ENCODE results near the gene IL25.
"Not testable (repeated sequence)": the region's sequence is repeated elsewhere in the genome, so short reads cannot be mapped to it uniquely, and the experiment has no call there.

The IL25 gene

DNA sequence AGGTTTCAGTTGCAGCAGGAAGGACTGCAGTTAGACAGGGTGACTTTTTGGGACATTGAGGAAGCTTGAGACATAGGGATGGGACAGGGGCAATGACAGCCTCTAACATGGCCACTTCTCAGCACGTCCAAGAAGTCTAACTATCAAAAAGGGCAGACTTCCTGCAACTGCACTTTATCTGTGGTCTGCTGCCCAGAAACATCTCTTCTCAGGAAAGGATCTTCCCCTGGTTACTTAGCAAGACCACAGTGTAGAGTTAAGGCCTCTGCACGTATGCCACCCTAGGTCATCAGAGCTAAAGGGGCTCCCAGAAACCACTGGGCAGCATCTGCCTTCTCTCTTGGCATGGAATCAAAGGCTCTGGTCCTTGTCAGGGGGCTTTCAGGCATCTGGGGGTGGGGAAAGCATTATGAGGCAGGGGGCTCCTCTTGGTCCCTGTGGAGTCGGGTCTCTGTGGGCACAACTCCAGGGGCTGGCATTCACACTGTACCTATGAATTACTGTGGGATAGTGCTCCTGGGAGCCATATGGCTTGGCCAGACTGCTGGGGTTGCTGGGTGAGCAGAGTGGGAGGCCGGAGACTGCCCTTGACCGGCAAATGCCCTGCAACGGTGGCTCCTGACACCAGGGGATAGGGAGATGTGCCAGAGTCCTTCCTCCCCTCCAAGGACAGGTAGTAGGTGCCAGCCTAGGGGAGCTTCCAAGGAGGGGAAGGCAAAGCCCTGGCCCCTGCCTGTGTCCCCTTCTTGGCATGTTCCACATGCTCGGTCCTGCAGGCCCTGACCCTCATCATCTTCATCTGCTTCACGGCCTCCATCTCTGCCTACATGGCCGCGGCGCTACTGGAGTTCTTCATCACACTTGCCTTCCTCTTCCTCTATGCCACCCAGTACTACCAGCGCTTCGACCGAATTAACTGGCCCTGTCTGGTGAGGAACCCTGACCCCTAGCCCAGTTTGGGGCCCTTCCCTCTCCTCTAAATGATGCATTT lies 5.3 kb downstream of the IL25 start:
- Mint-ChIP-seq H3K36me3 (ENCODE audit: low read depth) (no peaks in the 10 kb centered on the region), H3K9me3 (no peaks in the 10 kb centered on the region), H3K4me1 (ENCODE audit: low read depth) (no peaks in the 10 kb centered on the region), H3K27me3 (no peaks in the 10 kb centered on the region), H3K27ac (no peak overlapping the region), H3K4me3 (no peak overlapping the region)

DNA sequence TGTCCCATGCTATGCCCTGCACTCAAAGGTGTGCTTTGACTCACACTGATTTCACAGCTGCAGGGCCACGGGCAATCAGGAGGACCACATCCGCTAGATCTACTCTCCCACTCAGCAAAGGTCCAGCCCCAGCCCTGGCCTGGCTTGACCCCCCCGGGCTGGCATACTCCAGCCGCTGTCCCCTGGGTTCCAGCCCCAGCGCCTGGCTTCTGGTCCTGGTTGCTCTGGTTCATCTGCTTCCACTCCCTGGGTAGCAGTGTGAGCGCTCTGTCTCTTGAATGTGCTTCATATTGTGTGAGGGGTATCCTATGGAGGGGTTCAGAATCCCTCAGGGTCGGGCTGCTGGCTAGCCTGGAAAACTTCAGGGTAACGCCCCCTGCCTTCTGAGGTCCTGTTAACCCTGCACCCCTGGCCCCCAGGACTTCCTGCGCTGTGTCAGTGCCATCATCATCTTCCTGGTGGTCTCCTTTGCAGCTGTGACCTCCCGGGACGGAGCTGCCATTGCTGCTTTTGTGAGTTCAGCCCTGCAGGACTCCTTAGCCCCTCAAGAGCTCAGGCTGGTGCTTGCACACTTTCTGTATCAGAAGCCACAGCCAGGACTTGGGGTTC lies 6.1 kb downstream of the IL25 start:
- Mint-ChIP-seq H3K4me1 (ENCODE audit: low read depth) (no peaks in the 10 kb centered on the region), H3K4me3 (no peak overlapping the region), H3K27me3 (no peaks in the 10 kb centered on the region), H3K36me3 (ENCODE audit: low read depth) (no peaks in the 10 kb centered on the region), H3K9me3 (no peaks in the 10 kb centered on the region), H3K27ac (no peak overlapping the region)

DNA sequence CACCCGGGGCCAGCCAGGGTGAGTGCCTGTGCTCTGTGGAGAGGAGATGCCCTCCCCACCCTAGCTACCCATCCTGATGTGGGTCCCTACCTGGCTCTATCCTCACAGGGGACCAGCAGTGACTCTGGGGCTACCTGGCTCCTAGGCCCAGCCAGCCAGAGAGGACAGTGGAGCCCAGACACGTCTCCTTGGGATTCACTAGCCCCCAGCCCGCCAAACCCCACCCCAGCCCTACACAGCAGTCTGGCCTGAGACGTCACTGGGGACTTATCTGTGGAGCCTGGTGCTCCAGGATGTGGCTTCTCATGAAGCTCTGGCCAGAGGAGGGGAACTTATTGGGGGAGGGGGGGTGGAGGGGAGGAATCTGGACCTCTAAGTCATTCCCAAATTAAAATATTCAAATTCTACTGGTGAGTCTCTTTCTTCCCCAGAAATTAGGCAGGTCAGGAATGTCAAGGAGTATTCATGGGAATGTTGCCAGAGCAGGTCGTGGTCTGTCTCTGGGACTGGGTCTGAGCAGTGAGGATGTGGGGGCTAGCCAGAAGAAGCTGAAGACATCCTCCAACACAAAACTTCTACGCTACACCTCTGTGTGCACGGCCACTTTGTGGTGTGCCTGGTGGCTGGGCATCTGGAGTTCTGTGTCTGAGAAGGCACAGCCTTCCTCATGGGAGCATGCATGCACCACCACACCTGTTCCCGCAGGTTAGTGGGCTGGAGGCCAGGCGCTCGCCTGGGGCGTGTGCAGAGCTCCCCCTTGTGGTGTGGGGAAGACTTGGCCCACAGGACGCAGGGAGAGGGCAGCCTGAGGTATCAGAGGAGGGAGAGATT lies 7.0 kb downstream of the IL25 start:
- Mint-ChIP-seq H3K4me3 (no peak overlapping the region), H3K9me3 (no peaks in the 10 kb centered on the region), H3K27ac (no peak overlapping the region), H3K4me1 (ENCODE audit: low read depth) (no peaks in the 10 kb centered on the region), H3K36me3 (ENCODE audit: low read depth) (no peaks in the 10 kb centered on the region), H3K27me3 (no peaks in the 10 kb centered on the region)

DNA sequence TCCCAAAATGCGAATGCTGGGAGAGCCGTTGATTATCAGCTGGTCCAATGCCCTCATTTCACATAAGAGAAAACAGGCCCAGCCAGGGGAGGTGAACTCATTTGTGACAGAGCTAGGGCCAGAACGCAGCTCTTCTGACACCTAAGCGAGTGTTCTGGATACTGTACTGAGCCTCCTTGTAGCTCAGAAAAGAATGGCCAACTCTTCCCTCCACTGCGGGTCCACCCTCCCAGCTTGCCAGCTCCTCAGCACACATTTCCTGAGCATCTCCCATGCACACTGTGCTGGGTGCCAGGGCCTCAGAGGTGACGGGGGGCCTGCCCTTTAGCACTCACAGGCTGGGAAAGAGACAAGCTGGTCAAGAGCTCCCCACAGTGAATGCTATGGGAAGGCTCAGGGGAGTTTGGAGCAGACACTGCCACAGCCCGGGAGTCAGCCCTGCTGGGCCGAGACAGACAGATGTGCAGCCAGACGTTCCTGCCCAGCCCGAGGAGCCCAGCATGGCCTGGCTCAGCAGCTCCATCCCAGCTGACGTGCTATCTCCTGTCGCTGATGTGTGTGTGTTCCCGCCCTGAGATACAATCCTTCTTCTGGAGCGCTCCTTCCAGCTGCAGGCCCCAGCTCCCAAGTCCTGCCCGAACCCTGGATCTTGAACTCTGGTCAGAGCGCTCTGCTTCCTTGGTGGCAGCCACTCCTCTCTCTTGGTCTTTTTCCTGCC lies 7.7 kb downstream of the IL25 start:
- Mint-ChIP-seq H3K36me3 (ENCODE audit: low read depth) (no peaks in the 10 kb centered on the region), H3K4me3 (no peak overlapping the region), H3K9me3 (no peaks in the 10 kb centered on the region), H3K27ac (no peak overlapping the region), H3K27me3 (no peaks in the 10 kb centered on the region), H3K4me1 (ENCODE audit: low read depth) (no peaks in the 10 kb centered on the region)

DNA sequence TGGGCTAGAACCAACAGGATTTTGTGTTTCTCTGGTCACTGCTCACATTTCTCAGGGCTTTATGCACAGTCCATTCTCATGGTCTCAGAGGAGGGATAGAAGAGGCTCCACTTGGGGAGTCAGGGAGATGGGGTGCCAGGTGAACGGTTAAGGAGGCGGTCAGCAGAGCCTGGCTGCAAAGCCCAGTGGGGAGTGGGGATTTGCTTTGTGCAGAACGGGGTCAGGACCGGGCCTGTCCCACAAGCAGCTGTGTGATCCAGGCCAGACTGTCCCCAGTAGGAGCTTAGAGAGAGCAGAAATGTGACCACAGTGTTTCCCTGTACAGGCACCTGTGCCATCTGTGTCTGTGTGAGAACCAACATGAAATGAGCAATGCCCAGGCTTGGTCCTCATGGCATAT lies 8.4 kb downstream of the IL25 start:
- H3K27me3 Mint-ChIP-seq, result no peaks in the 10 kb centered on the region
- H3K4me3 Mint-ChIP-seq, result no peak overlapping the region
- H3K9me3 Mint-ChIP-seq, result no peaks in the 10 kb centered on the region
- no peaks in the 10 kb centered on the region for H3K36me3 Mint-ChIP-seq (ENCODE audit: low read depth)
- no peak overlapping the region for H3K27ac Mint-ChIP-seq
- H3K4me1 Mint-ChIP-seq (ENCODE audit: low read depth), result no peaks in the 10 kb centered on the region

DNA sequence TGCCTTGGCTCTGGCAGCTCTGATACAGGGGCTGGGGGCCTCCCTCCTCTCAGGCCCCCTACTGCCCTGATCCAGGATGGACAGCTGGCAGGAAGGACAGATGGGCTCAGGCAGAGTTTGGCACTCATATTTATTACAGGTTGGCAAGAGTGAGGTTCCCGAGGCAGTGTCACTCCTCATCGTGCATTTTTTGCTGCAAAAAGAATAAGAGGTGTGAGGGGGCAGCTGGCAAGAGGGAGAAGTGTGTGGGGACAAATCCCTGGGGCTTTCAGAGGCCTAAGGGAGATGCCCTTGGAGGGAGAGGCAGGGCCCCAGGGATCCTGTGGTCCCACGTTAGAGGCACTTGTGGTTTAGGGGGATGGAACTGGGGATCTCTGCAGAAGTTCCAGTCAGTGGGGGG lies 9.3 kb downstream of the IL25 start:
- Mint-ChIP-seq H3K4me3 (no peak overlapping the region), H3K27me3 (no peaks in the 10 kb centered on the region), H3K27ac (no peak overlapping the region), H3K4me1 (ENCODE audit: low read depth) (no peaks in the 10 kb centered on the region), H3K36me3 (ENCODE audit: low read depth) (no peaks in the 10 kb centered on the region), H3K9me3 (no peaks in the 10 kb centered on the region)

DNA sequence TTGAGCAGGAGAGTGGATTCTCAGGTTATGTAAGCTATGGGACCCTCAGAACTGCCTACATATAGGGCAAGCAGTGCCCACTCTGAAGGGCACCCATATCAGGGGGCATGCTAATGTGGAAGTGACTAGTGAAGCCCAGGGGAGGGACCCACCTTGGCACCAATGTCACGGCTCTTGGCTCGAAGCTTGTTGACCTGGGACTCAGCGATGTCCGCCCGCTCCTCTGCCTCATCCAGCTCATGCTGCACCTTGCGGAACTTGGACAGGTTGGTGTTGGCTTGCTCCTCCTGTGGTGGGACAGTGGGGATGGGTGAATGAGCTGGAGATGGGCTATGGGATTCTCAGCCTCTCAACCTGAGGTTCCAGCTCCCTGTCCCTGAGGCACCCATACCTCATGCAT lies 9.7 kb downstream of the IL25 start:
- Mint-ChIP-seq H3K36me3 (ENCODE audit: low read depth) (no peaks in the 10 kb centered on the region), H3K4me3 (no peak overlapping the region), H3K9me3 (no peaks in the 10 kb centered on the region), H3K27ac (no peak overlapping the region), H3K27me3 (no peaks in the 10 kb centered on the region), H3K4me1 (ENCODE audit: low read depth) (no peaks in the 10 kb centered on the region)

DNA sequence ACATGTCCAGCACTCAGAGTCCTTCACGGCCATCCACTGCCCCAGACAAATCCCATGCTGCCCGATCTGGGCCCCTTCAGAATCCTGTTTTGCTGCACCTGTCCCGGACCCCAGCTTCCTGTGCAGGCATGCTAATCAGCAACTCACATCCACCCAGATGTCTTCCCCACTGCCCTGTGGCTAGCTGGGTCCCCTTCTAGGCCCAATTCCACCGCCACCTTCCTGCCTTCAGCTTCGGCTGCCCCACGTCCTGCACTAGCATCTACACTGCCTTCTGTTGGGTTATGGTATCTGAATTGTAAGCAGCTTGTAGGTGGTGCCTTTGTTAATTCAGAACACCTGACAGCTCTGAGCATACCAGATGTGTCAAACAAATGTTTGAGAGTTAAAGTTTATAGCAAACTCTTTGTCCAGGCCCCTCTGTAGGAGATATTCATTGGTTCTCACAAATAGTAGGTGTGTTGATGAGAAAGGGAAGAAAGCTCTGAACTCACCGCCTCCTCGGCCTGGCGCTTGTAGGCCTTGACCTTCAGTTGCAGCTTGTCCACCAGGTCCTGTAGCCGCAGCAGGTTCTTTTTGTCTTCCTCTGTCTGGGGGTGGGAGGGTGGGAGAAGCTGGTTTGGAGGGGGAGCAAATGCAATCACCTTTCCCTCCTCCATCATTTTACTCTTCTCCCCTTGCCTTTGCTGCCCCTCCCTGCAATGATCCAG lies 10.3 kb downstream of the IL25 start:
- Mint-ChIP-seq H3K27me3 (no peaks in the 10 kb centered on the region), H3K4me3 (no peak overlapping the region), H3K9me3 (no peaks in the 10 kb centered on the region), H3K36me3 (ENCODE audit: low read depth) (no peaks in the 10 kb centered on the region), H3K4me1 (ENCODE audit: low read depth) (no peaks in the 10 kb centered on the region), H3K27ac (no peak overlapping the region)

DNA sequence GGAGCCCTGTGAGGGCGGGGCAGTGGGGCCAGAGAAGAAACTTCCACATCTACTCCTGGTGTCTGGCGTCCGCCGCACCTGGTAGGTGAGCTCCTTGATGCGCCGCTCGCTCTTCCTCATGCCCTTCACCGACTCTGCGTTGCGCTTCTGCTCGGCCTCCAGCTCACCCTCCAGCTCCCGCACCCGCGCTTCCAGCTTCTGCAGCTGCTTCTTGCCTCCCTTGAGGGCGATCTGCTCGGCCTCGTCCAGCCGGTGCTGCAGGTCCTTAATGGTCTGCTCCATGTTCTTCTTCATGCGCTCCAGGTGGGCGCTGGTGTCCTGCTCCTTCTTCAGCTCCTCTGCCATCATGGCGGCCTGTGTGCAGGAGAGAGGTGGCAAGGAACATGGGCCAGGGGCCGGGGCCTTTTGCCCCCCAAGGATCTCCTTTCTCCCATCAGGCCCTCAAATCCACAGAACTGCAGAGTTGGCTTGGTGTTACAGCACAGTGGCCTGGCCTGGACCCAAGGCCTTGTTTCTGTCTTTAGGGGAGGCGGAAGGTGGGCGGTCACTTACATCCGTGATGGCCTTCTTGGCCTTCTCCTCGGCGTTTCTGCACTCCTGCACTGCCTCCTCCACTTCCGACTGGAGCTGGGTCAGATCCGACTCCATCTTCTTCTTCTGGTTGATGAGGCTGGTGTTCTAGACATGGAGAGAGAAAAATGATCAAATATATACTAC lies 11.9 kb downstream of the IL25 start:
- Mint-ChIP-seq H3K4me3 (no peak overlapping the region), H3K9me3 (no peaks in the 10 kb centered on the region), H3K4me1 (ENCODE audit: low read depth) (no peaks in the 10 kb centered on the region), H3K36me3 (ENCODE audit: low read depth) (no peaks in the 10 kb centered on the region), H3K27ac (no peak overlapping the region), H3K27me3 (no peaks in the 10 kb centered on the region)

DNA sequence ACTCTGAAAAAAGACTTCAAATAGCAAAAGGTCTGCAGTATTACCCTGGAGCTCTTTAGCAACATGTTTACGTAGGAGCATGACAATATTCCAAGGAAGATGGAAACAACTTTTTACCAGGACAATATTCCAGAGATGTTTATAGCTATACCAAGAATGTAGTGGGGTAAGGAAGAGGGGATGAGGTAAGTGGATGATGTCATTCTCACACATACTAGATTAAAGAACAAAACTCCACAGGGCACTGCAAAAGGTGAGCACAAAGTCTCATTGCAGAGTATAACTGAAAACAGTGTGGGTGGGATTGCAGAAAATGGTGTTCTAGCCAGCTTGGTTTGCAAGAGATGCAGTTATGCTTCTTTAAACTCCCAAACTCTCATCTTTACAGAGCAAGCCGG lies 12.6 kb downstream of the IL25 start:
- Mint-ChIP-seq H3K4me1 (ENCODE audit: low read depth) (no peaks in the 10 kb centered on the region), H3K27ac (no peak overlapping the region), H3K4me3 (no peak overlapping the region), H3K36me3 (ENCODE audit: low read depth) (no peaks in the 10 kb centered on the region), H3K9me3 (no peaks in the 10 kb centered on the region), H3K27me3 (no peaks in the 10 kb centered on the region)

DNA sequence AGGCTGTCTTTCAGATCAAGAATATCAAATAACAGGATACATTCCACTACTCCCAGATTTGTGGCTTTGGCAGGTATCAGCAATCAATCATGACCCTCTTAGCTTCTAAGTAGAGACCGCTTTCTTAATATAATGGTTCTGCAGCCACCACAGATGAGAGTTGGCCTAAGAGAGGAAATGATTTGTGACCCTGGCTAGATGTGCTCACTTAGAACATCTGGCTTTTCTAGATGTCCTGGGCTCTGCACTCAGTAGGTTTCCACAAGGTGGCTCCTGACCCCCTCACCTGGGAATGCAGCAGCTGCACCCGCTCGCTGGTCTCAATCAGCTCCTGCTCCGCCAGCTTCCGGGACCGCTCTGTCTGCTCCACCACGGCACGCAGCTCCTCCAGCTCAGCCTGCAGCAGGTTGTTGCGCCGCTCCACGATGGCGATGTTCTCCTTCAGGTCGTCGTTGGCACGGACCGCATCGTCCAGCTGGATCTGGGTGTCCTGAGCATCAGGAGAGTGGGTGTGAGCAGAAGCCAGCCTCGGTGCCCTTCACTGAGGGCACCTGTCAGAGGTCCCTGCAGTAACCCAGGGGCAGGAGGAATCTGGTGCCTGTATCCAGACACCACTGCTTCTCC lies 13.1 kb downstream of the IL25 start:
- H3K4me1 Mint-ChIP-seq (ENCODE audit: low read depth), result no peaks in the 10 kb centered on the region
- H3K9me3 Mint-ChIP-seq, result no peaks in the 10 kb centered on the region
- H3K27ac Mint-ChIP-seq, result no peak overlapping the region
- no peaks in the 10 kb centered on the region for H3K36me3 Mint-ChIP-seq (ENCODE audit: low read depth)
- no peak overlapping the region for H3K4me3 Mint-ChIP-seq
- no peaks in the 10 kb centered on the region for H3K27me3 Mint-ChIP-seq

DNA sequence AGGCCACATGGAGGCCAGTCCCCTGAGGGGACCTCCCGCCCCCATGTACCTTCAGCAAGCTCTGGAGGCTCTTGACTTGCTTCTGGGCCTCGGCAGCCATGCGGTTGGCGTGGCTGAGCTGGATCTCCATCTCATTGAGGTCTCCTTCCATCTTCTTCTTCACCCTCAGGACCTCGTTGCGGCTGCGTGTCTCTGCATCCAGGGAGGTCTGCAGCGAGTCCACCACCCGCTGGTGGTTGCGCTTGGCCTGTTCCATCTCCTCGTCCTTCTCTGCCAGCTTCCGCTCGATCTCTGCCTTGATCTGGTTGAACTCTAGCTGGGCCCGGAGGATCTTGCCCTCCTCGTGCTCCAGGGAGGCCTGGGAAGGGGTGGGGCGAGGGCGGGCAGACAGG lies 13.7 kb downstream of the IL25 start:
- H3K4me3 Mint-ChIP-seq; H3K27me3 Mint-ChIP-seq; H3K36me3 Mint-ChIP-seq (ENCODE audit: low read depth); H3K27ac Mint-ChIP-seq; H3K4me1 Mint-ChIP-seq (ENCODE audit: low read depth); H3K9me3 Mint-ChIP-seq: not testable (repeated sequence)

DNA sequence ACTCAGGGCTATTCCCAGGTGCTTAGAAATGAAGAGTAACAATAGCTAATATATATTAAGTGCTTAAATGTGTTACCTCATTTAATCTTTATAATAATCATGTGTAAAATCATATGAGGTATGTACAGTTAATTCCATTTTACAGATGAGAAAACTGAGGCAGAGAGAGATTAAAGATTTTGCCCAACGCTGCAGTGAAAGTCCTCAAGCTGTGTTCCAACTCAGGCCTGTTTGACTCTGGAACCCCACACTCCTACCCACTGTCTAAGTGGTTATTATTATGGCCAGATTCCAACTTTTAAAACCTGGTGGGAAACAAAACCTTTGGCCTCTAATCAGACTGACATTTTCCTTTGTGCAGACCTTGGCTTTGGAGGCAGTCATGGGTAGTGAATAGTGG lies 14.4 kb downstream of the IL25 start:
- H3K27ac Mint-ChIP-seq, result no peak overlapping the region
- H3K9me3 Mint-ChIP-seq, result no peaks in the 10 kb centered on the region
- no peaks in the 10 kb centered on the region for H3K27me3 Mint-ChIP-seq
- H3K4me3 Mint-ChIP-seq, result no peak overlapping the region
- H3K4me1 Mint-ChIP-seq (ENCODE audit: low read depth), result no peaks in the 10 kb centered on the region
- no peaks in the 10 kb centered on the region for H3K36me3 Mint-ChIP-seq (ENCODE audit: low read depth)

All from stimulated activated naive CD8-positive, alpha-beta T cell treated with anti-CD3 and anti-CD28 coated beads, Interleukin-15, Interleukin-2, amounts not matched to agents 100 ng/mL and 50 ng/mL, for 24 hours (primary cell).